AG10803 (cell line): Measurements from ENCODE around the gene RAB34.
A peak's percentile ranks its signal among the peaks of the same experiment; 100 is the strongest.

Experiments used
- DNase-seq: peaks from one replicate; pipeline ENCODE4 v3.0.0; 2010; ENCODE audit warnings: low read depth
- H3K4me3 ChIP-seq: 2 replicates; pipeline ENCODE4 v1.5.1; 2011; ENCODE audit warnings: mild to moderate bottlenecking, low read length, control low read depth
- CTCF ChIP-seq: conservative IDR thresholded peaks from 2 replicates; pipeline ENCODE4 v1.5.1; 2011; ENCODE audit warnings: mild to moderate bottlenecking, low read length, control low read depth, inconsistent platforms

Gene RAB34

DNA sequence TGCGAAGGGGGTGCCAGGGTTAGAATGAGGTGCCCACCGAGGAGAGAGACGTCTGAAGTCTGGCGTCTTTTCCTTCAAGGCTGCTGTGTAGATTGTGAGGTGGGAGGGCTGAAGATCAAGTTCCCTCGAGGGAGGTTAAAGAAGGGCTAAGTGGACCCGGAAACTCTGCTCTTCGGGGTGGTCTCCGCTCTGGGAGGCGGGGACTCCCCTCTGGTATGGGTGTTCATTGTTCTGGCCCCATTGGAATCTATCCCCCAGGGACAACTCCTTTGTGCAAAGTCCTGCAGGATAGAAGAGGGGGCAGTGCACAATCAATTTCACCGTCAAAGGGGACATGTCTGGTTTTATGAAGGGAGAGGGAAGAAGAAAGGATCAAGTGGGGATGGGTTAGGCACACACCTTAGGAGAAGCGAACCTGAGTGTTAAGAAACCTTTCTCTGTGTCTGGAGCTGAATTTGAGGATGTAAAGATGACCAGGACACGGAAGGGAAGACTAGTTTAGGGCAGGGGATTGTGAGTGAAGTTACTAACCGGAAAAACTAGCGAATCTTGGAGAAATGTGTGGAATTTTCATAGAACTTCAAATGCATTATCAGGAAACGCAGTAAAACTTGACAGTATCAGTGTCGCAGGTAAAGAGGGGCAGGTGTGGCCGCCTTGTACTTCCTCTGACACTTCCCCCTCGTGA lies 809 bp upstream of the RAB34 start:
- H3K4me3 ChIP-seq, result peak overlapping the region; percentile 84
- TF ChIP-seq CTCF, result no peak
- peak; percentile 18 for DNase-seq

DNA sequence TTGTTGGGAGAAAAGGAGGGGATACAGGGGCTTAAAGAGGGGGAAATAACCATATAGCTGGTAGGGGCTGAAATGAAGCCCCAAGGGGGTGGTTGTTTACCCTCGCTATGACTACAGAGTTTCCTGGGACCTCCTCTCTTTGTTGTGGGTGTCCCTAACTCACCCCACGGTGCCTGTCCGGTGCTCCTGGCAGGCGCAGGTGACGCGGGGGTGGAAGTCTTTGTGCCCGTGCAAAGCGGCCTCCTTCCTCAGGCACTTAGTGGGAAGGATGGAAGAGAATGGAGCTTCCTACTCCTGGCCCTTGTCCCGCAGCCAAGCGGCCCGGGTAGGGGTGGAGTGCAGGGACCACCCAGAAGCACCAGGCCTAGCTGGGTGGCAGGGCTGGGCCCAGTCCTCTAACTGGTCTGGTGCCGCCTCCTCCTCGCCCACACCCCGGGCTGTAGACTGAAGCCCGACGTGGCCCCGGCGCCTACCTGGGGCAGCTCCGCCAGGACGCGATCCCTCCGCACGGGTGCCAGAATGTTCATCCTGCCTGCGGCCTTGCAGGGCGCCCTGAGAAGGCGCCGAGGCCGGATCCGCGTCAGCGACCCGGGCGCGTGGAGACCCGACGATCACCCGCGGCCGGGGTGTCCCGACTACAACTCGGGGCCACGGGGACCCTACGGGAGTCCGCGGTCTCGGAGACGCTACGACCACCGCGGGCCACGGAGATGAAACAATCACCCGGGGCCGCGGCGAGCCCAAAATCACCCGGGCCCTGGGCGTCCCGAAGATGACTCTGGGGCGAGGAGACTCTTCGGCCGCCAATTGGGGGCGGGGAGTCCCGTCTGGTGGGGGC lies 709 bp downstream of the RAB34 start:
- H3K4me3 ChIP-seq, result peak overlapping the region; percentile 84
- peak; percentile 44 for DNase-seq
- TF ChIP-seq CTCF, result no peak

DNA sequence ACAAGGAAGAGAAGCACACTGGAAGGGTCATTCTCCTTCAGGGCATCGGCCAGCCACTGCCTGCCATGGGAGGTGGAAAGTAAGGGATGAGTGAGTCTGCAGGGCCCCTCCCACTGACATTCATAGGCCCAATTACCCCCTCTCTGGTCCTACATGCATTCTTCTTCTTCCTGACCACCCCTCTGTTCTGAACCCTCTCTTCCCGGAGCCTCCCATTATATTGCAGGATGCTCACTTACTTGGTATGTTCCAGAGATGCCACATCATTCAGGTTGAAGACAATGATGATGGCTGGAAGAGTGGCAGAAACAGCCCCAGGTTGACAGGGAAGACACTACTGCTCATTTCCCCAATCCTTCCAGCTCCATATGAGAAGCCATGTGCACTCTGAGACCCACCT lies 2.5 kb downstream of the RAB34 start:
- no peak for DNase-seq
- TF ChIP-seq CTCF, result no peak
- no peak overlapping the region; the same call in 1 of the 2 replicates for H3K4me3 ChIP-seq

DNA sequence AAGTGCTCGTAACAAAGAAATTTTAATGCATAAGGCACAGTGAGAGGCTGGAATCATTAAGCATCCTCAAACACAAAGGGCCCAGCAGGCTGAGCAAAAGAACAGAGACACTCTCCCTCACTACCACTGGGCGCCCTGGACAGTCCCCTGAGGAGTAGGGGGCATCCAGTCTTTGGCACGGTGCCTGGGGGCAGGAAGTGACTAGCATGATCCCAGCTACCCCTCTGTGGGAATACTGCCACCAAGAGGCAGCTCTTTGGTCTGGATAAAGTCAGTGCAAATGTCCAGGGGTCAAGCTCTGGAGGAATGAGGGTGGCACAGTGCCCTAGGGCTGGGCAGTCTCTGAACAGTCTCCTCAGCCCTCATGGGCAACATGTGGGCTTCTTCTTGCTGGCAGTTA lies 3.4 kb downstream of the RAB34 start:
- H3K4me3 ChIP-seq, result no peak overlapping the region
- no peak for TF ChIP-seq CTCF
- no peak for DNase-seq

DNA sequence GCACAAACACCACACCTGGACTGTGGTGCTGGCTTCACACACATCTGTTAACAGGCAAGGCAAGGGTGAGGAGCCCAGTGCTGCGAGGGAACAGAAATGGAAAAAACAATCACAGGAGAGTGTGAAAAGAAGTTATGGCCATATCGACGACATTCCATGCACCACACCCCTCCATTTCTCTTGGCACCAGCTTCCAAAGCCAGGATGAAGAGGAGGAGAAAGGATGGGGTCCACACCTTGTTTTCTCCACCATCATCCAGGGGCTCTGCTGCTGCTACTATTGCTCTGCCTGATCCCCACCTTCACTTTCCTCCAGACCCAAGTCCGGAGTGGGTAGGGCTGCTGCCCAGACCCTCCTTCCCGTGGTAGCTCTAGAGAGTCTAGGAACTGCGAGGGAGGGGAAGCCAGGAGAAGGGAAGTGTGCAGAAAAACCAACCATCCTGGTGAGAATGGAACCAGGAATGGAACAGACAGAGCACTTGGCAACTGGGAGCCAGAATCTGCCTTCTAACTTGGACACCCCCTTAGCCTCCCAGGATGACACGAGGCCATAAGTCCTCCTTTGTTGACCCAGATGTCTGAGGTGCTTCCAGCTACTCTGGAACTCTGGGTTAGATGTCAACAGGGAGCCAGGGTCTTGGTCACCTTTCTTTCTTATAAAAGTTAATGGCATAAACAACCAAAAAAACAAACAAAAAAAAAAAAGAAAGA lies 4.8 kb downstream of the RAB34 start:
- no peak overlapping the region for H3K4me3 ChIP-seq
- no peak for DNase-seq
- TF ChIP-seq CTCF, result no peak

DNA sequence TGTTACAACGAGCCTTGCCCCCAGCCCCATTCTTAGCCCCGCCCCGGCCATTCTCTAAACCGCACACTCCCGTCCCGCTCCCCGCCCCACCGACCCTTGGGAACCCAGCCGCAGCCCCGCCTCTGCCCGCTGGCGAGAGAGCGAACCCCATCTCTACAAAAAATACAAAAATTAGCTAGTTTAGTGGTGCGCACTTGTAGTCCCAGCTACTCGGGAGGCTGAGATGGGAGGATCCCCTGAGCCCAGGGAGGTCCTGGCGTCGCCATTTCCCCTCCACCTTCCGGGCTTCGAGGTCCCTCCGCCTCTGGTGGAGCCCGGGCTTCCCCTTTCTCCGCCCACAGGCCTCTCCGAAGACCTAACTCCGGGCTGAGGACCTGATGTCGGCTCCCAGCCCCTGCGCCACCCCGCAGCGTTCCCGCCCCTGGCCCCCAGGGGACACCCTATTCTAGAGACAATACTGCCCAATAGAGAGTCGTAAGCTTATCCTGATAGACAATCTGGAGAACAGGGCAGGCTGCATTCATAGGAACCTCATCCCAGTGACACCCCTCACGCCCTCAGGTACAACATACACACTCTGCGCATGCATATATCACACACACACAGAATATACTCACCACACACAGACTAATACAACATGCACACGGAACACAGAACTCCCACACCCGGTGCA lies 5.5 kb downstream of the RAB34 start:
- no peak overlapping the region; the same call in 1 of the 2 replicates for H3K4me3 ChIP-seq
- TF ChIP-seq CTCF, result no peak
- DNase-seq, result no peak
